ENCODE data around the gene LAMA5. TPM values are rescaled to one million over a fixed set of nuclear protein-coding genes. Genes with fewer than 3 reads are reported as not detected.
A peak's percentile ranks its signal among the peaks of the same experiment; 100 is the strongest.

LAMA5 gene
- total RNA-seq, 1 experiment from 2014 or later = 1,050 TPM

DNA sequence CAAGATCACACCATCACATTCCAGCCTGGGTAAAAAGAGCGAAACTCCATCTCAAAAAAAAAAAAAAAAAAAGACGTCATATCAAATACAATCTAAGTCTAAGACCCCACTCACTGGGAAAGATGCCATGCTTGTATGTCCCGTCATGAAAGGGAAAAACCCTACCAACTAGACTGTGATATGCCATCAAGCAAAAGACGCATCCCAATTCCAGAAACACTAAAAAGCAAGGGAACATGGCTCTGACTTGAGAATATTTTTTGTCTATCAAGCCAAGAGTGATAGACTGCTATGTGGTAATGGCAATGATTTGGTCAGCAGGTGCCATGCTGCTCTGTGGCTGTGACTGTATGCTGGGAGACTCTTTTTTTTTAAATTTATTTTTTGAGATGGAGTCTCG is 23.0 kb downstream of the LAMA5 start:
- TF ChIP-seq, protein P1, sequence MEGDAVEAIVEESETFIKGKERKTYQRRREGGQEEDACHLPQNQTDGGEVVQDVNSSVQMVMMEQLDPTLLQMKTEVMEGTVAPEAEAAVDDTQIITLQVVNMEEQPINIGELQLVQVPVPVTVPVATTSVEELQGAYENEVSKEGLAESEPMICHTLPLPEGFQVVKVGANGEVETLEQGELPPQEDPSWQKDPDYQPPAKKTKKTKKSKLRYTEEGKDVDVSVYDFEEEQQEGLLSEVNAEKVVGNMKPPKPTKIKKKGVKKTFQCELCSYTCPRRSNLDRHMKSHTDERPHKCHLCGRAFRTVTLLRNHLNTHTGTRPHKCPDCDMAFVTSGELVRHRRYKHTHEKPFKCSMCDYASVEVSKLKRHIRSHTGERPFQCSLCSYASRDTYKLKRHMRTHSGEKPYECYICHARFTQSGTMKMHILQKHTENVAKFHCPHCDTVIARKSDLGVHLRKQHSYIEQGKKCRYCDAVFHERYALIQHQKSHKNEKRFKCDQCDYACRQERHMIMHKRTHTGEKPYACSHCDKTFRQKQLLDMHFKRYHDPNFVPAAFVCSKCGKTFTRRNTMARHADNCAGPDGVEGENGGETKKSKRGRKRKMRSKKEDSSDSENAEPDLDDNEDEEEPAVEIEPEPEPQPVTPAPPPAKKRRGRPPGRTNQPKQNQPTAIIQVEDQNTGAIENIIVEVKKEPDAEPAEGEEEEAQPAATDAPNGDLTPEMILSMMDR (IDR thresholded peaks at IDR 0.05; ENCODE audit: insufficient read depth in 1 of 2, low read depth in 1 of 2, low read length in 1 of 2, severe bottlenecking in 1 of 2, unreplicated experiment in 1 of 2) = no peak
- Mint-ChIP-seq H3K27me3 (ENCODE audit: insufficient read depth, unreplicated experiment) (no peaks in the 10 kb centered on the region), H3K4me3 (ENCODE audit: unreplicated experiment) (no peak overlapping the region), H3K9me3 (ENCODE audit: unreplicated experiment) (peaks cover 10% of the 10 kb centered on the region), H3K4me1 (ENCODE audit: low read depth, unreplicated experiment) (no peaks in the 10 kb centered on the region), H3K27ac (ENCODE audit: unreplicated experiment) (no peak overlapping the region), H3K36me3 (ENCODE audit: insufficient read depth, unreplicated experiment) (peaks cover 100% of the 10 kb centered on the region)
- Histone ChIP-seq H3K27me3 (replicated peaks; ENCODE audit: control insufficient read depth, insufficient read depth, low read length) (no peaks in the 10 kb centered on the region), H3K9me3 (no peaks in the 10 kb centered on the region), H3K4me3 (ENCODE audit: low read depth, low read length) (no peak overlapping the region), H3K4me1 (no peaks in the 10 kb centered on the region), H3K36me3 (ENCODE audit: control insufficient read depth, insufficient read depth, low read length) (peaks cover 26% of the 10 kb centered on the region)
- intact Hi-C loops (cut with micrococcal nuclease; ENCODE audit: unreplicated experiment) = loop anchor here (5.0 kb wide), 1 partner anchor 38 kb away; no protein-coding TSS in a partner anchor
- no peak for DNase-seq
- CTCF ChIA-PET = interaction anchor here (1.1 to 1.9 kb wide), 3 partner anchors 38 to 42 kb away, joined by 9 to 11 read pairs (median 10); partner anchors contain the start of gene ADRM1
- POLR2A ChIA-PET = interaction anchor here (0.7 kb wide), 2 partner anchors 19 to 194 kb away, joined by 4 read pairs; no protein-coding TSS in a partner anchor
- BruUV-seq (replicated peaks) = no TSS peak

DNA sequence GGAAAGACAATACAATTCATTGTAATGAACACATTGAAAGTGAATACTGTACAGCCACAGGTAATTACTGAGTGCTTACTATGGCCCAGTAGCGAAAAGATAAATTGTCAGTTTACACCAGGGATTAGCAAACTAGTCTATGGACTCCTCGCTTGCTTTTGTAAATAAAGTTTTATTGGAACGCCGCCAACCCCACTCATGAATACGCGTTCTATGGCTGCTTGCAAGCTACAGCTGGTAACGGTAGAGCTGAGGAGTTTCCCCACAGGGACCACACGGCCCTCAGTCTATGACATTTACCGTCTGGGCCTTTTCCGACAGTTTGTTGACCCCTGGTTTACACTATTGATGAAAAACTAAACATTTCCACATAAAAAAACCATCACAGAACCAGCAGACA is 24.2 kb downstream of the LAMA5 start:
- H3K27me3 ChIP-seq (replicated peaks; ENCODE audit: control insufficient read depth, insufficient read depth, low read length) = no peaks in the 10 kb centered on the region
- ChIA-PET CTCF (interaction anchor here (1.7 kb wide), 1 partner anchor 40 kb away, joined by 9 read pairs; no protein-coding TSS in a partner anchor), POLR2A (interaction anchor here (0.7 kb wide), 1 partner anchor 54 kb away, joined by 6 read pairs; no protein-coding TSS in a partner anchor)
- H3K9me3 ChIP-seq = no peaks in the 10 kb centered on the region
- H3K27ac Mint-ChIP-seq (ENCODE audit: unreplicated experiment) = peak overlapping the region; percentile 11
- TF ChIP-seq, protein P1 (IDR thresholded peaks at IDR 0.05; ENCODE audit: insufficient read depth in 1 of 2, low read depth in 1 of 2, low read length in 1 of 2, severe bottlenecking in 1 of 2, unreplicated experiment in 1 of 2) = no peak
- H3K36me3 ChIP-seq (ENCODE audit: control insufficient read depth, insufficient read depth, low read length) = peaks cover 25% of the 10 kb centered on the region
- no peak overlapping the region for H3K4me3 ChIP-seq (ENCODE audit: low read depth, low read length)
- no peak overlapping the region for H3K4me3 Mint-ChIP-seq (ENCODE audit: unreplicated experiment)
- no TSS peak for BruUV-seq (replicated peaks)
- H3K27me3 Mint-ChIP-seq (ENCODE audit: insufficient read depth, unreplicated experiment) = no peaks in the 10 kb centered on the region
- H3K4me1 ChIP-seq = no peaks in the 10 kb centered on the region
- no peak for DNase-seq
- peaks cover 3% of the 10 kb centered on the region for H3K4me1 Mint-ChIP-seq (ENCODE audit: low read depth, unreplicated experiment)
- intact Hi-C loops (cut with micrococcal nuclease; ENCODE audit: unreplicated experiment) = loop anchor here (5.0 kb wide), 1 partner anchor 39 kb away; no protein-coding TSS in a partner anchor
- no peaks in the 10 kb centered on the region for H3K9me3 Mint-ChIP-seq (ENCODE audit: unreplicated experiment)
- H3K36me3 Mint-ChIP-seq (ENCODE audit: insufficient read depth, unreplicated experiment) = peaks cover 100% of the 10 kb centered on the region

DNA sequence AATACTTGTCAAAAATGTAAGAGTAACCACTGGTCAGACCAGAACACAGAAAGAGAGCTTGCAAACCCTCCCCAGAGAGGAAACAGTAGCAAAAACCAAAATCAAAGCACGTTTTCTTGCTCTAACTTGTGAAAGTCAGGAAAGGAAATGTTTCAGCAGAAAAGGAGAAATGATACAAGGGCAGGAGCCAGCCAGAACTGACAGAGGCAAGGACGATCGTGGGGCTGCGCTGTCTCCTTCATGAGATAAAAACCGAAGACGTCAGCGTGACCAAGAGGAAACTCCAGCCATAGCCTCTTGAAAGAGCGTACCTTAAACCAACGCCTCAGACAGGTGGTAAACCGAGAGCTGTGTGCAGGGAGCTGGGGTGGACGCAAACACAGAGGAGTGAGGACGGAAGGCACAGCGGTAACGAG is 27.5 kb downstream of the LAMA5 start:
- no peaks in the 10 kb centered on the region for H3K4me1 ChIP-seq
- H3K27me3 Mint-ChIP-seq (ENCODE audit: insufficient read depth, unreplicated experiment) = no peaks in the 10 kb centered on the region
- H3K4me1 Mint-ChIP-seq (ENCODE audit: low read depth, unreplicated experiment) = peaks cover 6% of the 10 kb centered on the region
- no peaks in the 10 kb centered on the region for H3K9me3 ChIP-seq
- H3K36me3 Mint-ChIP-seq (ENCODE audit: insufficient read depth, unreplicated experiment) = peaks cover 100% of the 10 kb centered on the region
- ChIA-PET CTCF (interaction anchor here (0.6 to 1.7 kb wide), 5 partner anchors 10 to 46 kb away, joined by 4 to 8 read pairs (median 5); no protein-coding TSS in a partner anchor), POLR2A (no interaction called here)
- no peak overlapping the region for H3K4me3 Mint-ChIP-seq (ENCODE audit: unreplicated experiment)
- intact Hi-C loops (cut with micrococcal nuclease; ENCODE audit: unreplicated experiment) = loop anchor here (5.0 kb wide), 1 partner anchor 43 kb away; no protein-coding TSS in a partner anchor
- peaks cover 27% of the 10 kb centered on the region for H3K36me3 ChIP-seq (ENCODE audit: control insufficient read depth, insufficient read depth, low read length)
- H3K4me3 ChIP-seq (ENCODE audit: low read depth, low read length) = no peak overlapping the region
- BruUV-seq (replicated peaks) = no TSS peak
- H3K27me3 ChIP-seq (replicated peaks; ENCODE audit: control insufficient read depth, insufficient read depth, low read length) = no peaks in the 10 kb centered on the region
- TF ChIP-seq, protein P1 (IDR thresholded peaks at IDR 0.05; ENCODE audit: insufficient read depth in 1 of 2, low read depth in 1 of 2, low read length in 1 of 2, severe bottlenecking in 1 of 2, unreplicated experiment in 1 of 2) = no peak
- no peak for DNase-seq
- H3K9me3 Mint-ChIP-seq (ENCODE audit: unreplicated experiment) = no peaks in the 10 kb centered on the region
- peak overlapping the region; percentile 40 for H3K27ac Mint-ChIP-seq (ENCODE audit: unreplicated experiment)

Data from Caco-2 (cell line).